Measurements from ENCODE around the gene BTBD19. TPM values are rescaled to one million over a fixed set of nuclear protein-coding genes. Genes with fewer than 3 reads are reported as not detected.

BTBD19 gene
- total RNA-seq, 4 donors from 2014 or later, result 1.2 to 7.3 (median 4.4) TPM

DNA sequence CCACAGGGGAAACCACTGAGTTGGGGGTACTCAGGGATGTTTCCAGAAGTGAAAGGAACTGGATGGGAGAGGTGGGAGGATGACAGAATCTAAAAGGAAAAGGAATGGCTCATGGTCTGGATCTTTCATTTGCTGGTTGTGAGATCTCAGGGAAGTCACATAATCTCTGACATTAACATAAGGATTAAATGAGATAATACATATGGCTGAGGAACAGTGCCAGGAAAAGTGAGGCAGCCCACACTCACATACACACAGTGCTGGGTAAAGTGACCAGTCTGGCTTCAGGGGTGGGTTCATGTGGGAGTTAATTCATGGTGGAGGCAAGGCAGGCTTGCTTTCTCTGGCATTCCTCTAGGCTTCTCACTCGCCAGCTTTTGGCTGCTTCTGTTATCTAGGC is 38.7 kb downstream of the BTBD19 start:
- WGBS, result 100% methylated on average over 1 of the region's 1 CpG

DNA sequence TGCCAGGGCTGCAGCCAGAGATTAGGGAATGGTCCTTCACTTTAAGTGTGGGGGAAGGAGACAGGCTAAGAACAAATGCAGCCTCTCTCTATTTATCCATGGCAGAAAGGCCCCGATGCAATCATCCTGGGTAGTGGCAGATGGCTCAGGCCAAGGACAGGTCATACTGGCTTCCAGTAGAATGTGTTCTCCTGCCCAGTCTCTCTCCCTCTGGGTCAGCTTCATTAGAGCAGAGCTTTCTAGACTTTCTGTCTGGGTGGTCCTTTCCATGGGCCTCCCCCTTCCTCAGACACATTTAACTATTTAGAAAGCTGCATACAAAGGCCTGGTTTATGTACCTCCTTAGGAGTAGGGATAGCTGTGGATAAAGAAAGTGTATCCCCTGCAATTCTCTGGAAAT is 39.5 kb downstream of the BTBD19 start:
- no peak overlapping the region for H3K27ac ChIP-seq

More for the DNA sequence above, 38.7 kb downstream of the BTBD19 start:
- no peak overlapping the region for H3K27ac ChIP-seq
- H3K27me3 ChIP-seq, result no peaks in the 10 kb centered on the region
- peaks cover 11% of the 10 kb centered on the region for H3K4me1 ChIP-seq
- DNase-seq (ENCODE audit: low spot score in 2 of 2), result no peak
- H3K9me3 ChIP-seq, result no peaks in the 10 kb centered on the region
- H3K36me3 ChIP-seq, result peaks cover 6% of the 10 kb centered on the region
- H3K4me3 ChIP-seq, result no peak overlapping the region
- TF ChIP-seq CTCF (IDR thresholded peaks at IDR 0.05) (no peak), POLR2AphosphoS5 (IDR thresholded peaks at IDR 0.05) (no peak), EP300 (IDR thresholded peaks at IDR 0.05) (no peak), POLR2A (IDR thresholded peaks at IDR 0.05) (no peak)

GRCh38 chr1:44848456-44849181 is 40.3 kb downstream of the BTBD19 start:
- no peaks in the 10 kb centered on the region for H3K9me3 ChIP-seq
- no peaks in the 10 kb centered on the region for H3K27me3 ChIP-seq
- no peak overlapping the region for H3K4me3 ChIP-seq
- no peak for DNase-seq (ENCODE audit: low spot score in 2 of 2)
- H3K4me1 ChIP-seq, result no peaks in the 10 kb centered on the region
- no peak overlapping the region for H3K27ac ChIP-seq
- 61% methylated on average over 7 of the region's 7 CpGs for WGBS
- peaks cover 6% of the 10 kb centered on the region for H3K36me3 ChIP-seq
- TF ChIP-seq POLR2AphosphoS5 (IDR thresholded peaks at IDR 0.05), result no peak
- no peak for TF ChIP-seq CTCF (IDR thresholded peaks at IDR 0.05)
- TF ChIP-seq POLR2A (IDR thresholded peaks at IDR 0.05), result no peak
- no peak for TF ChIP-seq EP300 (IDR thresholded peaks at IDR 0.05)

More for the DNA sequence above, 39.5 kb downstream of the BTBD19 start:
- H3K4me3 ChIP-seq, result no peak overlapping the region
- H3K4me1 ChIP-seq, result peaks cover 7% of the 10 kb centered on the region
- no peaks in the 10 kb centered on the region for H3K27me3 ChIP-seq
- no peaks in the 10 kb centered on the region for H3K9me3 ChIP-seq
- 82% methylated on average over 1 of the region's 1 CpG for WGBS
- no peak for DNase-seq (ENCODE audit: low spot score in 2 of 2)
- peaks cover 6% of the 10 kb centered on the region for H3K36me3 ChIP-seq
- TF ChIP-seq EP300 (IDR thresholded peaks at IDR 0.05) (no peak), CTCF (IDR thresholded peaks at IDR 0.05) (no peak), POLR2A (IDR thresholded peaks at IDR 0.05) (no peak), POLR2AphosphoS5 (IDR thresholded peaks at IDR 0.05) (no peak)

- Histone ChIP-seq H3K36me3 (peaks cover 12% of the 10 kb centered on the region), H3K27ac (no peak overlapping the region), H3K4me1 (no peaks in the 10 kb centered on the region), H3K4me3 (no peak overlapping the region), H3K9me3 (no peaks in the 10 kb centered on the region), H3K27me3 (no peaks in the 10 kb centered on the region)
- DNase-seq (ENCODE audit: low spot score in 2 of 2), result no peak
- TF ChIP-seq POLR2A (IDR thresholded peaks at IDR 0.05), result no peak
- TF ChIP-seq CTCF (IDR thresholded peaks at IDR 0.05), result no peak
- TF ChIP-seq POLR2AphosphoS5 (IDR thresholded peaks at IDR 0.05), result no peak
- TF ChIP-seq EP300 (IDR thresholded peaks at IDR 0.05), result no peak
- 94% methylated on average over 2 of the region's 2 CpGs for WGBS
Observed at GRCh38 chr1:44849575-44850132, 41.3 kb downstream of the BTBD19 start.

DNA sequence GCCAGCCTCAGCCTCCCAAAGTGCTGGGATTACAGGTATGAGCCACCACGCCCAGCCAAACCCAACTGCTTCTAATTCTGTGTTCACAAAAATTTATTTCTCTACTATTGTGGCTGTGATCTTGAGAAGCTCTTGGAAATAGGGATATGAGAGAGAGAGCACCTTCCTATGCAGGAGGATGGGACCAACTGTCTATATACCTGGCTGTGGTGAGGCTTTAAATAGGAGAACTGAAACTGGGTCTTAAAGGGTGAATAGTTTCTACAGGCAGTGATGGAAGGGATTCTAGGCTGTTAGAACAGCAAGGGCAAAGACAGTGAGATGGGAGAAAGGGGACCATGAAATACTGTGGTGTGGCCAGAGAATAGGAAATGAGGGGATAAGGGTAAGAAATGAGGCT is 43.0 kb downstream of the BTBD19 start:
- Histone ChIP-seq H3K27me3 (no peaks in the 10 kb centered on the region), H3K4me1 (no peaks in the 10 kb centered on the region), H3K36me3 (peaks cover 22% of the 10 kb centered on the region), H3K4me3 (no peak overlapping the region), H3K9me3 (no peaks in the 10 kb centered on the region), H3K27ac (no peak overlapping the region)
- DNase-seq (ENCODE audit: low spot score in 2 of 2), result no peak
- WGBS, result 100% methylated on average over 1 of the region's 1 CpG
- no peak for TF ChIP-seq CTCF (IDR thresholded peaks at IDR 0.05)
- TF ChIP-seq EP300 (IDR thresholded peaks at IDR 0.05), result no peak
- no peak for TF ChIP-seq POLR2A (IDR thresholded peaks at IDR 0.05)
- no peak for TF ChIP-seq POLR2AphosphoS5 (IDR thresholded peaks at IDR 0.05)
